MM.1S (cell line): ENCODE results near the gene TMEM9.

Experiments used
- DNase-seq: peaks from one replicate; pipeline ENCODE4 v3.0.0-alpha.2; 2015
- H2AFZ ChIP-seq: fragments of 300-600 bp; sonication (generic); 2 replicates; pipeline ENCODE4 v1.6.0; 2016; ENCODE audit warnings: antibody characterized with exemption, low read length
- H3F3A ChIP-seq: fragments of 300-600 bp; sonication (generic); 2 replicates; pipeline ENCODE4 v1.6.1; 2016; ENCODE audit warnings: mild to moderate bottlenecking, antibody characterized with exemption, low read length, moderate library complexity, mixed read lengths; ENCODE audit not compliant: insufficient read depth
- H3K27ac ChIP-seq: fragments of 300-600 bp; sonication (generic); 2 replicates; pipeline ENCODE4 v1.5.1; 2016; ENCODE audit warnings: mild to moderate bottlenecking, low read length
- H3K27me3 ChIP-seq: fragments of 300-600 bp; sonication (generic); replicated peaks from 2 replicates; pipeline ENCODE4 v1.6.0; 2016; ENCODE audit warnings: low read length; ENCODE audit not compliant: insufficient read depth
- H3K36me3 ChIP-seq: fragments of 300-600 bp; sonication (generic); replicated peaks from 2 replicates; pipeline ENCODE4 v1.6.1; 2016; ENCODE audit warnings: mild to moderate bottlenecking, low read length, mixed read lengths; ENCODE audit not compliant: insufficient read depth
- H3K4me1 ChIP-seq: fragments of 300-600 bp; sonication (generic); 2 replicates; pipeline ENCODE4 v1.6.1; 2016; ENCODE audit warnings: low read length, mixed read lengths
- H3K4me2 ChIP-seq: fragments of 300-600 bp; sonication (generic); 2 replicates; pipeline ENCODE4 v1.6.0; 2016; ENCODE audit warnings: low read depth, low read length
- H3K4me3 ChIP-seq: fragments of 300-600 bp; sonication (generic); 2 replicates; pipeline ENCODE4 v1.5.1; 2016; ENCODE audit warnings: low read length, mixed read lengths
- H3K79me2 ChIP-seq: fragments of 300-600 bp; sonication (generic); 2 replicates; pipeline ENCODE4 v1.6.1; 2016; ENCODE audit warnings: mixed run types, low read length, mixed read lengths
- H3K9ac ChIP-seq: fragments of 300-600 bp; sonication (generic); 2 replicates; pipeline ENCODE4 v1.6.1; 2016; ENCODE audit warnings: low read length, mixed read lengths
- H3K9me2 ChIP-seq: fragments of 300-600 bp; sonication (generic); replicated peaks from 2 replicates; pipeline ENCODE4 v1.6.1; 2016; ENCODE audit warnings: mild to moderate bottlenecking, low read length, mixed read lengths; ENCODE audit not compliant: insufficient read depth
- H3K9me3 ChIP-seq: fragments of 300-600 bp; sonication (generic); replicated peaks from 2 replicates; pipeline ENCODE4 v1.6.1; 2016; ENCODE audit warnings: mild to moderate bottlenecking, low read length, mixed read lengths; ENCODE audit not compliant: insufficient read depth
- H4K20me1 ChIP-seq: fragments of 300-600 bp; sonication (generic); 2 replicates; pipeline ENCODE4 v1.6.1; 2016; ENCODE audit warnings: mild to moderate bottlenecking, low read length, moderate library complexity, mixed read lengths; ENCODE audit not compliant: insufficient read depth
- CTCF ChIP-seq: fragments of 300-600 bp; sonication (generic); IDR thresholded peaks from 2 replicates; pipeline ENCODE4 v1.5.1; 2016; ENCODE audit warnings: antibody characterized with exemption, low read length, mixed read lengths
- EZH2 ChIP-seq: fragments of 300-600 bp; sonication (generic); optimal IDR thresholded peaks from 2 replicates; pipeline ENCODE3; 2017; ENCODE audit warnings: low read depth, mild to moderate bottlenecking, antibody characterized with exemption, low read length, mixed read lengths
- EZH2phosphoT487 ChIP-seq: fragments of 300-600 bp; sonication (generic); IDR thresholded peaks from 2 replicates; pipeline ENCODE4 v1.6.1; 2018; ENCODE audit warnings: antibody characterized with exemption, low read length

Gene TMEM9

GRCh38 chr1:201156346-201156745 is 2.1 kb upstream of the TMEM9 start:
- no peaks in the 10 kb centered on the region for H4K20me1 ChIP-seq
- no peak overlapping the region for H3K27ac ChIP-seq
- H3K4me2 ChIP-seq, result no peak overlapping the region
- H3K36me3 ChIP-seq, result no peaks in the 10 kb centered on the region
- H3K79me2 ChIP-seq, result peaks cover 9% of the 10 kb centered on the region
- DNase-seq, result no peak
- H3F3A ChIP-seq, result no peaks in the 10 kb centered on the region
- TF ChIP-seq CTCF, result no peak
- no peak for TF ChIP-seq EZH2
- TF ChIP-seq EZH2phosphoT487, result no peak
- no peak overlapping the region for H2AFZ ChIP-seq
- no peaks in the 10 kb centered on the region for H3K27me3 ChIP-seq
- H3K9me2 ChIP-seq, result no peaks in the 10 kb centered on the region
- peaks cover 7% of the 10 kb centered on the region; the same call in 1 of the 2 replicates for H3K4me1 ChIP-seq
- H3K9ac ChIP-seq, result no peak overlapping the region
- H3K4me3 ChIP-seq, result no peak overlapping the region
- no peaks in the 10 kb centered on the region for H3K9me3 ChIP-seq

GRCh38 chr1:201155354-201155753 is 1.1 kb upstream of the TMEM9 start:
- H3K4me2 ChIP-seq, result no peak overlapping the region
- H3K9me2 ChIP-seq, result no peaks in the 10 kb centered on the region
- H3K36me3 ChIP-seq, result no peaks in the 10 kb centered on the region
- H3K9me3 ChIP-seq, result no peaks in the 10 kb centered on the region
- DNase-seq, result no peak
- TF ChIP-seq CTCF (no peak), EZH2 (no peak), EZH2phosphoT487 (no peak)
- H4K20me1 ChIP-seq, result no peaks in the 10 kb centered on the region
- no peak overlapping the region for H2AFZ ChIP-seq
- no peaks in the 10 kb centered on the region for H3F3A ChIP-seq
- H3K4me3 ChIP-seq, result no peak overlapping the region
- H3K9ac ChIP-seq, result no peak overlapping the region
- peaks cover 7% of the 10 kb centered on the region; the same call in 1 of the 2 replicates for H3K4me1 ChIP-seq
- no peaks in the 10 kb centered on the region for H3K27me3 ChIP-seq
- no peak overlapping the region for H3K27ac ChIP-seq
- peaks cover 9% of the 10 kb centered on the region for H3K79me2 ChIP-seq

GRCh38 chr1:201153474-201154388 is 543 bp downstream of the TMEM9 start:
- Histone ChIP-seq H3K9ac (peak overlapping the region; percentile 72), H4K20me1 (no peaks in the 10 kb centered on the region), H3K4me1 (peaks cover 7% of the 10 kb centered on the region; the same call in 1 of the 2 replicates), H3K36me3 (no peaks in the 10 kb centered on the region), H2AFZ (peak overlapping the region; percentile 70), H3K9me2 (no peaks in the 10 kb centered on the region), H3K27ac (no peak overlapping the region), H3F3A (no peaks in the 10 kb centered on the region), H3K4me2 (peak overlapping the region; percentile 96), H3K4me3 (peak overlapping the region; percentile 92), H3K9me3 (no peaks in the 10 kb centered on the region), H3K79me2 (peaks cover 9% of the 10 kb centered on the region), H3K27me3 (no peaks in the 10 kb centered on the region)
- DNase-seq, result no peak
- TF ChIP-seq EZH2, result no peak
- no peak for TF ChIP-seq CTCF
- TF ChIP-seq EZH2phosphoT487, result no peak
